ENCODE results near the gene C1D. TPM values are rescaled to one million over a fixed set of nuclear protein-coding genes. Genes with fewer than 3 reads are reported as not detected.

C1D gene
- total RNA-seq, 1 experiment from 2014 or later, result 21.1 TPM

GRCh38 chr2:68091439-68092034, 28.7 kb upstream of the C1D start:
- H3K79me2 ChIP-seq (ENCODE audit: insufficient read depth, low read length), result no peaks in the 10 kb centered on the region
- H3K27me3 ChIP-seq (ENCODE audit: insufficient read depth, low read length), result no peaks in the 10 kb centered on the region
- H3K4me1 ChIP-seq (ENCODE audit: control insufficient read depth in 1 of 2, insufficient read depth in 2 of 2, low read length in 2 of 2), result no peaks in the 10 kb centered on the region
- TF ChIP-seq ZFX (IDR thresholded peaks at IDR 0.05) (no peak), CBX3 (IDR thresholded peaks at IDR 0.05; ENCODE audit: low read depth) (no peak), EZH2phosphoT487 (IDR thresholded peaks at IDR 0.05; ENCODE audit: borderline replicate concordance) (no peak), MAX (IDR thresholded peaks at IDR 0.05) (no peak), SIN3A (IDR thresholded peaks at IDR 0.05; ENCODE audit: low read depth) (no peak)
- H3K4me2 ChIP-seq (ENCODE audit: low read length), result no peak overlapping the region
- ChIA-PET POLR2A (no interaction called here), CTCF (no interaction called here), RAD21 (ENCODE audit: low non-redundant PET in 1 of 2, low total read pairs in 2 of 2, uncharacterized antibody in 2 of 2, unreplicated experiment in 2 of 2) (no interaction called here)
- H3K9me3 ChIP-seq (ENCODE audit: control insufficient read depth in 1 of 2, insufficient read depth in 1 of 2, low read depth in 1 of 2, low read length in 2 of 2), result no peaks in the 10 kb centered on the region
- H3K9me2 ChIP-seq (ENCODE audit: insufficient read depth), result no peaks in the 10 kb centered on the region
- intact Hi-C loops (cut with micrococcal nuclease), result no loop called here
- DNase-seq (ENCODE audit: low read depth, low spot score) (no peak), ATAC-seq (no peak)
- no TSS peak for BruUV-seq (replicated peaks)
- no peak overlapping the region for H2AFZ ChIP-seq (ENCODE audit: low read depth, low read length, poor library complexity, severe bottlenecking)
- no peak overlapping the region for H3K4me3 ChIP-seq (replicated peaks in 1 of 2; ENCODE audit: low read depth in 1 of 2, low read length in 2 of 2)
- no peaks in the 10 kb centered on the region for H3K36me3 ChIP-seq (ENCODE audit: control insufficient read depth in 1 of 2, insufficient read depth in 2 of 2, low read length in 2 of 2)
- H3K9ac ChIP-seq (ENCODE audit: low read length), result no peak overlapping the region
- H3K27ac ChIP-seq (ENCODE audit: low read depth, low read length), result no peak overlapping the region
- H4K20me1 ChIP-seq (ENCODE audit: insufficient read depth), result no peaks in the 10 kb centered on the region

DNA sequence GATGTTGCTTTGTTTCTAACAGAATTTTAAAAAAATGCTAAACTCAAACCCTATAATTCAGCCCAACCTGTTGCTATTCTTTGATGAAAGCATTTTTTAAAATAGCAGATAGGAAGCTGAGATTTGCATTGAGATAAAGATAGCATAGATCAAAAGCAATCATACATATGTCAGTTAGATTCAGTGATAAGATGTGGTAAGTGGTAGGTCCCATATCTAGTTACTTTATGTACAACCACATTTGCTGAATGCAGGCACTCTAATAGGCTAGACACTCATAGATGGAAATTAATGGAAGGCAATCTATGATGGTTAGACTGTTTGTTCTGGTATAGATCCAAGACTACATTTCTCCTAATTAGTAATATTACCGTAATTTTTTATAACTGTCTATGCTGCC, 27.2 kb upstream of the C1D start:
- H3K4me3 ChIP-seq (replicated peaks in 1 of 2; ENCODE audit: low read depth in 1 of 2, low read length in 2 of 2), result no peak overlapping the region
- H3K27me3 ChIP-seq (ENCODE audit: insufficient read depth, low read length), result no peaks in the 10 kb centered on the region
- no peak for DNase-seq (ENCODE audit: low read depth, low spot score)
- no peak overlapping the region for H3K9ac ChIP-seq (ENCODE audit: low read length)
- no peak for TF ChIP-seq CTCF (IDR thresholded peaks at IDR 0.05 in 2 of 3, conservative IDR thresholded peaks at IDR 0.05 in 1 of 3; ENCODE audit: borderline replicate concordance in 1 of 3, insufficient read depth in 1 of 3, low read depth in 2 of 3, low read length in 2 of 3)
- no peak for TF ChIP-seq JUND (IDR thresholded peaks at IDR 0.05)
- TF ChIP-seq SP1 (IDR thresholded peaks at IDR 0.05; ENCODE audit: low read depth), result no peak
- TF ChIP-seq CEBPB (IDR thresholded peaks at IDR 0.05; ENCODE audit: low read depth), result no peak
- H4K20me1 ChIP-seq (ENCODE audit: insufficient read depth), result no peaks in the 10 kb centered on the region
- H3K4me1 ChIP-seq (ENCODE audit: control insufficient read depth in 1 of 2, insufficient read depth in 2 of 2, low read length in 2 of 2), result no peaks in the 10 kb centered on the region
- no peaks in the 10 kb centered on the region for H3K79me2 ChIP-seq (ENCODE audit: insufficient read depth, low read length)
- ATAC-seq, result no peak
- intact Hi-C loops (cut with micrococcal nuclease), result no loop called here
- BruUV-seq (replicated peaks), result no TSS peak
- H3K36me3 ChIP-seq (ENCODE audit: control insufficient read depth in 1 of 2, insufficient read depth in 2 of 2, low read length in 2 of 2), result no peaks in the 10 kb centered on the region
- H3K9me3 ChIP-seq (ENCODE audit: control insufficient read depth in 1 of 2, insufficient read depth in 1 of 2, low read depth in 1 of 2, low read length in 2 of 2), result no peaks in the 10 kb centered on the region
- ChIA-PET POLR2A (no interaction called here), RAD21 (ENCODE audit: low non-redundant PET in 1 of 2, low total read pairs in 2 of 2, uncharacterized antibody in 2 of 2, unreplicated experiment in 2 of 2) (no interaction called here), CTCF (no interaction called here)
- H3K9me2 ChIP-seq (ENCODE audit: insufficient read depth), result no peaks in the 10 kb centered on the region
- H3K27ac ChIP-seq (ENCODE audit: low read depth, low read length), result no peak overlapping the region
- no peak overlapping the region for H3K4me2 ChIP-seq (ENCODE audit: low read length)
- H2AFZ ChIP-seq (ENCODE audit: low read depth, low read length, poor library complexity, severe bottlenecking), result no peak overlapping the region
